GM12874 (cell line): Measurements from ENCODE around the gene RABGGTB.

ENCODE experiments used
- CTCF ChIP-seq: IDR thresholded peaks from 2 replicates; pipeline ENCODE4 v1.5.1; 2011; ENCODE audit warnings: low read depth, mild to moderate bottlenecking, control low read depth, low read length, moderate library complexity; ENCODE audit not compliant: insufficient read depth

The RABGGTB gene

GRCh38 chr1:75794382-75794781 is 8.3 kb downstream of the RABGGTB start:
- TF ChIP-seq CTCF = no peak

DNA sequence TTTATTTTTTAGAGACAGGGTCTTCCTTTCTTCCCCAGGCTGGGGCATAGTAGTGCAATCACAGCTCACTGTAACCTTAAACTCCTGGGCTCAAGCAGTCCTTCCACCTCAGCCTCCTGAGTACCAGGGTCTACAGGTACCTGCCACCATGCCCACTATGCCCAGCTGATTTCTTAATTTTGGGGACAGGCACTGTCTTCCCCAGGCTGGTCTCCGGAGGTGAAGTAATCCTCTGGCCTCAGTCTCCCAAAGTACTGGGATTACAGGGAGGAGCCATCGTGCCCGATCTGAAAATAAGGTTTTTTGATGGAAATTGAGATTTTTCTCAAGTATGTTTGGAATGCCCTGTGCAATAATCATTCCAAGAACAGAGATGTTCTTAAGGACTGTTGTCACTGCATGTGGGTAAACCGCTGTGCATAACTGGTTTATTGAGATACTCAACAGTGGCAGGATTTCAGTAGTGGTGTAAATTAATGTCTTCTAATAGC is 9.7 kb downstream of the RABGGTB start:
- TF ChIP-seq CTCF = no peak

- no peak for TF ChIP-seq CTCF
These were observed 10.6 kb downstream of the RABGGTB start, which contains the start of gene MSH4 for GRCh38 chr1:75796376-75797272. Gene MSH4, plus strand, starts transcription at chr1:75796882. Its CDS starts 104 bp downstream, at chr1:75796986.

- TF ChIP-seq CTCF = no peak
These were observed 11.2 kb downstream of the RABGGTB start for GRCh38 chr1:75797273-75797588.

GRCh38 chr1:75797606-75798216 is 11.7 kb downstream of the RABGGTB start:
- no peak for TF ChIP-seq CTCF

DNA sequence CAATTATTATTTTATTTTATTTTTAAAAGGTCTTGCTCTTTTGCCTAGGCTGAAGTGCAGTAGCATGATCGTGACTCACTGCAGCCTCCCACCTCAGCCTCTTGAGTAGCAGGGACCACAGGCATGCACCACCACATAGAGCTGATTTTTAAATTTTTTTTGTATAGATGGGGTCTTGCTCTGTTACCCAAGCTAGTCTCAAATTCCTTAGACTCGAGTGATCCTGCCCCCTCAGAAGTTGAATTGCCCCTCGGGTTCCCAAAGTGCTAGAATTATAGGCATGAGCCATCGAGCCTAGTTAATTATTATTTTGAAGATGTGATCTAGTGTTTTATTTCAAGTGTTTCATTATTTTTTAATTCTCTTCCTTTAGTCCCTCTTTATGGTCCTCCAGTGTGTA is 22.9 kb downstream of the RABGGTB start:
- TF ChIP-seq CTCF = no peak

DNA sequence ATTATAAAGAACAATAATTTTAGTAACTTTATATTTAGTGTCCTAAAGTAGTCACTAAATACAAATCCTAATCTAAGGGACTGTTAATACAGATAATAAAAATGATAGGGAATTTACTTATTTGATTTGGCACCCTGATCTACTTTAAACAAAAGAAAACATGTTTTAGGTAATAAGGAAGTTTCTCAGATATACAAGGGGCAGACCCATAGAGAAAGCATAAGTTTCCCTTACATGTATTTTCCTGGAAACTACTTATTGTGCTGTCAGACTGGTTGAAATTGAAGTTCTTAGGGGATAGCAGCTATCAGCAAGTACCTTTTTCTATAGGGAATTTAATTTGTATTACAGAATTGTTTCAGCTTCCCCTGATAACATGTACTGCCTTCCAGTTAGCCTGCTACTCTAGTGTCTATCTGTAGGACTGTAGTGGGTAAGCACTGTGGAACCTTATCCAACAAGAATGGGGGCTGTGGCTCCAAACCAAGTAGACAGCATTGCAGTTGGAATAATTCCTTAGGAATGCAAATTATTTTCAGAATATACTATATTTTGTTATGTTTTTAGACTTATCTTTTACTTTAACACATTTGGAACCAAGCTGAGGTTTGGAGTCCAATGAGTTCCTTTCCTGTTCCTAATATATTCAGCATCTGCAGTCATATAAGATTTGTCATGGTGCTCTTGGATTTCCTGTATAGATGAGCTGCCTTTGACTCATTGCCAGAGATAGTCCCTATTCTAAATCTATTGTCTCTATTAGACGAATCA is 25.3 kb downstream of the RABGGTB start:
- no peak for TF ChIP-seq CTCF
